CD4-positive, CD25-positive, alpha-beta regulatory T cell (primary cell): Measurements from ENCODE around the gene PRR29. TPM values are rescaled to one million over a fixed set of nuclear protein-coding genes. Genes with fewer than 3 reads are reported as not detected.

Source experiments
- ATAC-seq, 2 donors: fragments of 150-1000 bp; cut with Tn5 transposase; one replicate each; pipeline ENCODE4 v1.10.0; 2021; ENCODE audit warnings: low read depth in 2 of 2, moderate number of reproducible peaks in 2 of 2, moderate library complexity in 1 of 2
- DNase-seq, 3 donors: peaks; one replicate each; pipeline versions ENCODE4 v3.0.0 to v3.0.0-alpha.2; 2012 to 2022; ENCODE audit warnings: mixed read lengths in 1 of 3
- H3K27ac ChIP-seq: one replicate; pipeline ENCODE4 v1.7.0; 2013; ENCODE audit warnings: mild to moderate bottlenecking, low read length; ENCODE audit not compliant: insufficient read depth, poor library complexity, severe bottlenecking
- H3K27me3 ChIP-seq: one replicate; pipeline ENCODE4 v1.7.0; 2013; ENCODE audit warnings: low read length; ENCODE audit not compliant: control insufficient read depth, insufficient read depth
- H3K36me3 ChIP-seq: one replicate; pipeline ENCODE4 v1.7.0; 2013; ENCODE audit warnings: mild to moderate bottlenecking, low read length, moderate library complexity; ENCODE audit not compliant: control insufficient read depth, insufficient read depth
- H3K4me1 ChIP-seq: 2 replicates; pipeline ENCODE4 v1.7.0; 2013; ENCODE audit warnings: mild to moderate bottlenecking, low read length; ENCODE audit not compliant: insufficient read depth, control insufficient read depth, poor library complexity, severe bottlenecking
- H3K4me3 ChIP-seq: one replicate; pipeline ENCODE4 v1.7.0; 2013; ENCODE audit warnings: low read depth, mild to moderate bottlenecking, low read length, moderate library complexity
- H3K9me3 ChIP-seq, 2 experiments: 1 replicate in 1 of 2; 2 replicates in 1 of 2; pipeline ENCODE4 v1.7.0; 2013; ENCODE audit warnings: low read length in 2 of 2, mild to moderate bottlenecking in 1 of 2, moderate library complexity in 1 of 2; ENCODE audit not compliant: control insufficient read depth in 2 of 2
- H3K27ac Mint-ChIP-seq, 3 donors: one replicate each; pipeline ENCODE4 v1.8.0; 2020 to 2022; ENCODE audit warnings: mild to moderate bottlenecking in 3 of 3, mixed read lengths in 3 of 3, moderate library complexity in 2 of 3
- H3K27me3 Mint-ChIP-seq: one replicate; pipeline ENCODE4 v1.8.0; 2022; ENCODE audit warnings: mild to moderate bottlenecking, mixed read lengths
- H3K36me3 Mint-ChIP-seq: one replicate; pipeline ENCODE4 v1.8.0; 2020; ENCODE audit warnings: mixed read lengths
- H3K4me1 Mint-ChIP-seq, 4 donors: one replicate each; pipeline ENCODE4 v1.8.0; 2020 to 2022; ENCODE audit warnings: mixed read lengths in 4 of 4, mild to moderate bottlenecking in 1 of 4
- H3K4me3 Mint-ChIP-seq, 4 donors: one replicate each; pipeline ENCODE4 v1.8.0; 2020 to 2022; ENCODE audit warnings: mild to moderate bottlenecking in 4 of 4, mixed read lengths in 4 of 4, moderate library complexity in 3 of 4
- H3K9me3 Mint-ChIP-seq, 7 donors: one replicate each; pipeline ENCODE4 v1.8.0; 2020 to 2022; ENCODE audit warnings: mixed read lengths in 7 of 7, mild to moderate bottlenecking in 3 of 7, moderate library complexity in 2 of 7
- polyA plus RNA-seq, 4 donors: library from polyadenylated mRNA; unstranded; fragments of 300-500 nt; fragmentation: Illumina TruSeq; gene quantifications; one replicate each; pipeline ENCODE4 v1.2.3, GENCODE V29; 2021
- total RNA-seq: library from RNA; stranded (reverse); gene quantifications from one replicate; pipeline ENCODE4 v1.2.3, GENCODE V29; 2022

PRR29 gene
- 0.52 TPM for total RNA-seq
- polyA plus RNA-seq, result 1 to 10 TPM; 3.9 to 6.9 (median 6.2) TPM

DNA sequence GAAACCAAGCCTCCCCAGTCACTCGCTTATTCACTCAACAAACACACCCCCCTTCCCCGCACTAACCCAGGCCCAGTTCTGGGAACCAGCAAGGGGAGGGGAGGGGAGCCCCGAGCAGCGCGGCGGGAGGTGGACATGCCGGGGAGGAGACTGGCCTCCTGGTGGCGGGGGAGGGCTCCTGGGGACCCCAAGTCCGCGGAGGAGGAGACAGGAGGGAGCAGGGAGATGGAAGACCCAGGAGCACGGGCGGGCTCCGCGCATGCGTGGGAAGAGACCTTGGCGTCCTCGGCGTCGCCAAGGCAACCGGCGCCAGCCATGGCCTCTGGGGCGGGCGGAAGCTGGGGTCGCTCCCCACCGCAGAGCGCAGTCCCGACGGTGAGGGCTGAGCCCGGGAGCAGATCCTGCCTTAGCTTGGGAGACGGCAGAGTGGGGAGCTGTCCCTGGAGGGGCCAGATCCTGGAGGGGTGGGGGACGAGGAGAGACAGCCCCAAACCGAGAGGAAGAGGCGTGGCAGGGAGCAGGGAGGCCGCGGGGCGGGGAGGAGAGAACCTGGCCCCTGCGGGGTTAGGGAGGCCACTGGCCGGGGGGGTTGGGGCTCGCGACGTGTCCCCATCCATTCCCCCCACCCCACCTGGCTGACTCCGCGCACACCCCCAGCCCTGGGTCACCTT, at the start of gene PRR29:
TSS of gene PRR29 (plus strand) at position 302 of the 671 bp plus-strand sequence. CDS start at position 316, 14 bp downstream.
- Mint-ChIP-seq H3K9me3 (no peaks in the 10 kb centered on the region), H3K27me3 (peaks cover 11% of the 10 kb centered on the region), H3K27ac (peak within 1 kb of the TSS; percentile 9 to 89 (median 85)), H3K4me3 (peak within 1 kb of the TSS; percentile 84 to 93 (median 90)), H3K4me1 (peaks cover 14 to 51% (median 27%) of the 10 kb centered on the region in 4 donors), H3K36me3 (no peaks in the 10 kb centered on the region)
- Histone ChIP-seq H3K4me1 (peaks cover 34% of the 10 kb centered on the region), H3K4me3 (peak within 1 kb of the TSS; percentile 62), H3K36me3 (peaks cover 15% of the 10 kb centered on the region), H3K27ac (no peak within 1 kb of the TSS), H3K9me3 (no peaks in the 10 kb centered on the region), H3K27me3 (no peaks in the 10 kb centered on the region)
- ATAC-seq (peak; percentile 72 to 79), DNase-seq (peak; percentile 65 to 79 (median 70))

DNA sequence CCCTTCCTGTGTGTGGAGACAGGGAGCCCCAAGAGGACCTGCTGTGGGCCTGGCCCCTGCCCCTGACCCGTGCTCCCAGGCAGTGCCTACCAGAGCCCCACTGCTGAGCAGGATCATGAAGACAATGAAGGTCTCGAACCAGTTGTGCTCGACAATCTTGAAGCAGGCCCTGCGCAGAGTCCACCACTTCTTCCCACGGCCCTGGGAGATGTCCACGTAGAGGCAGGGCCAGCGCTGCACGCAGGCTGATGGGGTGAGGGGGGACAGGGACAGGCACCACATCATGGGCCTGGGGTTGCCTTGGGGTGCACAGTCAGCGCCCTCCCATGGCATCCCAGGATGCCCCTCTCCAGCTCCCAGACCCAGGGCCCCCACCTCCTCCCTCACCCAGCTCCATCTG, 49.6 kb upstream of the PRR29 start:
- peaks cover 17% of the 10 kb centered on the region for H3K4me1 ChIP-seq
- H3K27ac ChIP-seq, result no peak overlapping the region
- H3K4me3 Mint-ChIP-seq, result no peak overlapping the region
- ATAC-seq, result no peak
- H3K4me3 ChIP-seq, result no peak overlapping the region
- H3K4me1 Mint-ChIP-seq, result peaks cover 0 to 24% (median 5%) of the 10 kb centered on the region in 4 donors
- H3K27me3 Mint-ChIP-seq, result no peaks in the 10 kb centered on the region
- H3K9me3 Mint-ChIP-seq, result no peaks in the 10 kb centered on the region
- H3K27ac Mint-ChIP-seq, result no peak overlapping the region
- DNase-seq, result no peak
- no peaks in the 10 kb centered on the region for H3K36me3 ChIP-seq
- no peaks in the 10 kb centered on the region for H3K9me3 ChIP-seq
- no peaks in the 10 kb centered on the region for H3K27me3 ChIP-seq
- no peaks in the 10 kb centered on the region for H3K36me3 Mint-ChIP-seq

DNA sequence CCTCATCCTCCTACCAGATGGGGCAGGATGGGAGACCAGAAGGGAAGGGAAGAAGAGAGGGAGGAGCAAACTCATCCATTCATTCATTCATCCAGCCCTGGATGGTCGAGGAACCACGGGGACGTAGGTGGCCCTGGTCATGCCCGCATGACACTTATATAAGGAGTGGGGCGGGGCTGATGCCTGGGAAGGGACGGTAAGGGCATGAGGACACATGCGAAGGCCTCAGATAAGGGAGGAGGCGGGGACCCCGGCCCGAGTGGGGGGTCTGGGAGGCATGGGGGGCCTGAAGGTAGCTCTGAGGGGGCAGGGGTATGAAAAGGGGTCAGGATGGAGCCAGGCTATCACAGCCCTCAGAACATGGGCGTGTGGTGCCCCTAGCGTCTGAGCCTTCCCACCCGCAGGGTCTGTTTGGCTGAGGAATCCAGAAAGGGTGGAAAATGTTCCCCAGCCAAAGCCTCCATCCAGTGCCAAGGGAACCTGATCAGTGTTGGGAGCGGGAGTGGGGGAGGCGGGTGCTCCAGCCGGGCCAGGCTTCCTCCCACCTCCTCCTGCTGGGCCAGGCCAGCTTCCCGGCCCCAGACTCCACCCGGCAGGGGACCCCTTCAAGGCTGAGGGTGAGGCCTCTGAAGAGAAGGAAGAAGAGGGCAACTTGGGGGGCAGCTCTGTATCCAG, 48.4 kb upstream of the PRR29 start:
- Histone ChIP-seq H3K4me1 (peaks cover 29% of the 10 kb centered on the region), H3K4me3 (no peak overlapping the region), H3K27me3 (no peaks in the 10 kb centered on the region), H3K36me3 (no peaks in the 10 kb centered on the region), H3K9me3 (no peaks in the 10 kb centered on the region), H3K27ac (no peak overlapping the region)
- H3K4me3 Mint-ChIP-seq, result no peak overlapping the region
- no peaks in the 10 kb centered on the region for H3K9me3 Mint-ChIP-seq
- ATAC-seq (no peak), DNase-seq (no peak)
- H3K27me3 Mint-ChIP-seq, result peaks cover 6% of the 10 kb centered on the region
- H3K27ac Mint-ChIP-seq, result no peak overlapping the region
- H3K36me3 Mint-ChIP-seq, result no peaks in the 10 kb centered on the region
- peaks cover 0 to 34% (median 15%) of the 10 kb centered on the region in 4 donors for H3K4me1 Mint-ChIP-seq

DNA sequence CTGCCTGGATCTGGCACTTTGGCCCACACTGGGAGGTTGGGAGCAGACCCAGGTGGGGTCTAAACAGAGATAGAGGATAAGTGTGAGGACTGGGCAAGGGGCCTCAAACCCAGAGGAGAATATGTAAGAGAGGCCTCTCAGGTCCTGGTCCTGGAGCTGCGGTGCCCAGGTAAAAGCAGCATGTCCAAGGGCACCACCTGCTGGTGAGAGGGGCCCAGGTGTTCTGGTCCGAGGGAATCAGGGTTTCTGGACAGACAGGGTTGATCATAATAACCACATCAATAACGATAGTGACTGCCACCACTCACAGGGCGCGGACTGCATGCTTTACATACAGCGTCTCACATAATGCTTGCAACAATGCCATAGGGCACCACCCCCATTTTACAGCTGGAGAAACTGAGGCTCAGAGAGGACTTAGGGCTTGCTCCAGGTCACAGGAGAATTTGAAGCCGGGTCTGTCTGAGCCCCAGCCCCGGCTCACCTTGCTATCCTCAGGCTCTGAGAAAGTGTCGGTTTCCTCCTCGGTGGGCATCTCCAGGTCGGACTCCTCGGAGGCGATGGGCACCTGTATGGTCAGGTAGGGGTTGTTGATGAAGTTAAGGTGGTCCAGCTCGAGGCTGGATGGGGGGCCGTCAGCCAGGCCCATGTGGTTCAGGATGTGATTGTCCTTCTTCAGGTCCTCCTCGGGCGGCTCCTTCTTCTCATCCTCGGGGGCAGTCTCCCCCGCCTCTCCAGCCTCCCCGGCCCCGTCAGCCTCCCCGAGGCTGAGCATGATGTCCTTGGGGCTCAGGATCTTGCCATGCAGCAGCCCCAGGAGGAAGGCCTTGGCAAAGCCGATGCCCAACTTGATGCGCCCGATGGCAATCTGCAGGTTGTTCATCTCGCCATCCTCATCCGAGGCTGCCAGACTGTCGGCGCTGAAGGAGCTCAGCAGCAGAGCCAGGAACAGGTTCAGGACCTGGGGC, 46.9 kb upstream of the PRR29 start:
- Histone ChIP-seq H3K9me3 (no peaks in the 10 kb centered on the region), H3K4me3 (no peak overlapping the region), H3K4me1 (peaks cover 25% of the 10 kb centered on the region), H3K27me3 (no peaks in the 10 kb centered on the region), H3K36me3 (no peaks in the 10 kb centered on the region), H3K27ac (no peak overlapping the region)
- Mint-ChIP-seq H3K36me3 (no peaks in the 10 kb centered on the region), H3K9me3 (no peaks in the 10 kb centered on the region), H3K4me3 (no peak overlapping the region), H3K4me1 (peaks cover 0 to 33% (median 16%) of the 10 kb centered on the region in 4 donors), H3K27me3 (peaks cover 6% of the 10 kb centered on the region), H3K27ac (peak overlapping the region in 2 of 3 donors; percentile 38 to 44)
- ATAC-seq, result no peak
- peak in 1 of 3 donors; percentile 50 for DNase-seq

DNA sequence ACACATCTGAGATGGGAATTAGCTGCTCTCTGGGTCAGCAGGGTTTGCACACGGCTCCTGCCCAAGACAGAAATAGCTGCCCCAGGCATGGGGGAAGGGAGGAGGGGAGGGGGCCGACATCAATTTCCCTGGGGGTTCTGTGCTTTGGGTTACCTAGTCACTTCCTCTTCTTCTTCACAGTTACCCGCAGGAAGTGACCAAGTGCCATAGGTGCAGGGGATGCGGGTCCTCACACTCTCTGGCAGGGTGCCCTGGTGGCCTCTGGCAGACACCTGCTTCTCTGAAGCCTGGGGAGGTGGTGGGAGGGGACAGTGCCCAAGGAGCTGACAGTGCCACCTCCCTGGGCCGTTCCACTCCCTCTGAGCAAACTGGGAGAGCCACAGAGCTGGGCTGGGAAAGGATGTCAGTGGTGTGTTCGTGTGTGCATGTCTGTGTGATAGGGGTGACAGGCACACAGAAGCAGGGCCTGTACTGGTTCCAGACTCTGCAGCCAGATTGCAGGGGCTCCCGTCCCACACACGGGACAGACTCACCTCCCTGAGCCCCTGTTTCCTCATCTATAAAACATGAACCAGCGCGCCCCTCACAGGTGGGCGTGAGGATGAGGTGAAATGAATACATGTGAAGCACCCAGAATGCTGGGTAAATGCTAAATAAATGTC, 43.6 kb upstream of the PRR29 start:
- Histone ChIP-seq H3K27me3 (no peaks in the 10 kb centered on the region), H3K36me3 (no peaks in the 10 kb centered on the region), H3K4me3 (no peak overlapping the region), H3K9me3 (no peaks in the 10 kb centered on the region), H3K27ac (peak overlapping the region; percentile 51), H3K4me1 (peaks cover 16% of the 10 kb centered on the region)
- Mint-ChIP-seq H3K36me3 (no peaks in the 10 kb centered on the region), H3K27me3 (peaks cover 6% of the 10 kb centered on the region), H3K27ac (peak overlapping the region; percentile 94 to 97 (median 95)), H3K9me3 (no peaks in the 10 kb centered on the region), H3K4me1 (peaks cover 0 to 28% (median 11%) of the 10 kb centered on the region in 4 donors), H3K4me3 (peak overlapping the region in 2 of 4 donors; percentile 40 to 67)
- peak in 2 of 3 donors; percentile 37 to 71 for DNase-seq
- ATAC-seq, result peak; percentile 70 to 79

DNA sequence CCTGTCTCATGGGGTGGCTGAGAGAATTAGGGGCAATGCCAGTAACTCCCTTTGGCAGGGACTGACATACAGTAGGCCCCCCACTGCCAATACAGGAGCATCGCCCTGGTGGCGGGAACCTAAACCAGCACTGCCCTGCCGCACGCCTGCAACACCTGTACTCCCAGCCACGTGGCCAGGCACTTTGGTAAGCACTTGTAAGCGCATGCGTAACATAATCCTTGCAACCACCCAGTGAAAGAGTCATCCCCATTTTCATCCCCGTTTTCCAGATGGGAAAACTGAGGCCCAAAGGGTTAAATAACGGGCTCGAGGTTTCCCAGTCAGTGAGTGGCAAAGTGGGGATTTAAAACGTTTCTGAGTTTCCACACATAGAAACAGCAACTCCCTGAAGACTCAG, 42.9 kb upstream of the PRR29 start:
- H3K27me3 Mint-ChIP-seq, result peaks cover 6% of the 10 kb centered on the region
- H3K27ac Mint-ChIP-seq, result peak overlapping the region in 2 of 3 donors; percentile 94 to 95
- H3K4me1 Mint-ChIP-seq, result peaks cover 0 to 28% (median 11%) of the 10 kb centered on the region in 4 donors
- ATAC-seq, result no peak
- Histone ChIP-seq H3K9me3 (no peaks in the 10 kb centered on the region), H3K27me3 (no peaks in the 10 kb centered on the region), H3K4me1 (peaks cover 16% of the 10 kb centered on the region), H3K36me3 (no peaks in the 10 kb centered on the region), H3K27ac (peak overlapping the region; percentile 51), H3K4me3 (no peak overlapping the region)
- no peaks in the 10 kb centered on the region for H3K9me3 Mint-ChIP-seq
- no peak overlapping the region for H3K4me3 Mint-ChIP-seq
- H3K36me3 Mint-ChIP-seq, result no peaks in the 10 kb centered on the region
- DNase-seq, result no peak

DNA sequence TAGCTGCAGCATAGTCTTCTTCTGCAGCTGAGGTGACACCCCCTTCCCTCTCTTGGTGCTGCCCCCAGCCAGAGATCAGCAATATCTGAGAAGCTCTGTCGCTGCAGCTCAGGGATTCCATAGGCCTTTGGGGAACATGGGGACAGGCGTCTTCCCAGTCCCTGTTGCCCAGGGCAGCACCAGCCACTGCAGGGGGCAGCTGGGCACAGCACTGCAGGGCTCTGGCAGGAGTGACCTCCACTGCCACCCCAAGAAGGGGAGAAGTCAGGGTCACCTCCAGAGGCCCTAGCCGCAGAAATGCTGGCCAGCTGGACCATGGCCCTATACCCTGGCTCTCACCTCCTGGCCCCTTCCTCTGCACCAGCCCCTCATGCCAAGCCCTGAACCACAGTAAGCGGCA, 42.4 kb upstream of the PRR29 start:
- Mint-ChIP-seq H3K4me3 (no peak overlapping the region), H3K27ac (peak overlapping the region in 2 of 3 donors; percentile 78 to 94)
- no peak overlapping the region for H3K27ac ChIP-seq

More for the DNA sequence above, 42.4 kb upstream of the PRR29 start:
- Histone ChIP-seq H3K4me3 (no peak overlapping the region), H3K4me1 (peaks cover 16% of the 10 kb centered on the region), H3K27me3 (no peaks in the 10 kb centered on the region), H3K36me3 (no peaks in the 10 kb centered on the region), H3K9me3 (no peaks in the 10 kb centered on the region)
- H3K4me1 Mint-ChIP-seq, result peaks cover 0 to 30% (median 11%) of the 10 kb centered on the region in 4 donors
- H3K27me3 Mint-ChIP-seq, result peaks cover 6% of the 10 kb centered on the region
- no peak for DNase-seq
- ATAC-seq, result no peak
- no peaks in the 10 kb centered on the region for H3K9me3 Mint-ChIP-seq
- no peaks in the 10 kb centered on the region for H3K36me3 Mint-ChIP-seq
